G401.6 (cell line): ENCODE results near the gene C1QTNF2.
"Not testable (repeated sequence)": the region's sequence is repeated elsewhere in the genome, so short reads cannot be mapped to it uniquely, and the experiment has no call there.

Experiments used
- FAIRE-seq: peaks from 2 replicates; lab custom pipeline; 2012; peaks lifted over from hg19 to GRCh38; lab: Jason Lieb, UNC

The C1QTNF2 gene

GRCh38 chr5:160341309-160341870 lies 29.0 kb downstream of the C1QTNF2 start:
- FAIRE-seq = no peak

DNA sequence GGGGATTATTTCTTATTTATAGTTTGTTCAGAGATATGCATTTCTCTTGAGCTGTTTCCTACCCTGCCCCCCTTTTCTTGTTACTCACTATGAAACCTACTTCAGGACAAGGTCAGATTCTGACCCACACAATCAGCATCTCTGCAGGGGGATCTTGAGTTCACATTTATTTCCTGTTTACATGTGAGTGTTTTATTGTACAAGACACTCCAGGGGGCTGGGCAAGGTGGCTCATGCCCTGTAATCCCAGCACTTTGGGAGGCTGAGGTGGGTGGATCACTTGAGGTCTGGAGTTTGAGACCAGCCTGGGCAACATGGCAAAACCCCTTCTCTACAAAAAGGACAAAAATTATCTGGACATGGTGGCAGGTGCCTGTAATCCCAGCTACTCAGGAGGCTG lies 29.9 kb downstream of the C1QTNF2 start:
- not testable (repeated sequence) for FAIRE-seq

DNA sequence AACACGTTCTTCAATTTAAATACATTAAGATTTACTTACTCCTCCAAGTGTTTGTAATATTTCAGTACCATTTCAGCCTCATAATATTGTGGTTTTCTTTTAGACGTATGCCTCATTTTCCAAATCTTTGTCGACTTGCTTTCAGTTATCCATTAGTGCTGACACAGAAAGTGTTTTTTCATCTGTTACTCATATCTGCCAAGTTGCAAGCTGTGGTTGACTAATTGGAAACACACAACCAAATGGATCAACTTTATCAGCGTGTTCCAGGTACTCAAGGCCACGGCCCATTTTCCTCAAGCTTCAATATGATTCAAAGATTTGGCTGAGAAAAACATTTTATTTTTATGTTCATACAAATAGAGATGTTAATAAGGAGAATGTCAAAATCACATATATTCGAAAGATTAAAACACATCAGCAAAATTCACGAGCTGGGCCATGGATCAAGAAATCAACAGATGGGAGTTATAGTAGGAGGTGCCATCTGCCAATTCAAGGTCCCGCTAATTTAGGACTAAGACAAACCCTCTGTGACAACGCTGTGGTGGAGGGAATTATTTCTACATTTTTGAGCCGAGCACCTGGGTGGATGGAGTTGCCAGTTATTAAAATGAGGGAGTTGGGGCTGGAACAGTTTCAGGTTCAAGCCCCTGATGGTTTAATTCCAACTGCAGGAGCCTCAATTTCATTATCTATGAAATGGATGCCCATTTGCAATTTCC lies 30.9 kb downstream of the C1QTNF2 start:
- FAIRE-seq = no peak

- FAIRE-seq = not testable (repeated sequence)
Measured at GRCh38 chr5:160334716-160335115, 35.7 kb downstream of the C1QTNF2 start.

- no peak for FAIRE-seq
Measured at GRCh38 chr5:160333721-160334120, 36.7 kb downstream of the C1QTNF2 start.

GRCh38 chr5:160330212-160330611 lies 40.2 kb downstream of the C1QTNF2 start:
- FAIRE-seq = no peak

- no peak for FAIRE-seq
Measured at GRCh38 chr5:160327818-160328217, 42.6 kb downstream of the C1QTNF2 start.

DNA sequence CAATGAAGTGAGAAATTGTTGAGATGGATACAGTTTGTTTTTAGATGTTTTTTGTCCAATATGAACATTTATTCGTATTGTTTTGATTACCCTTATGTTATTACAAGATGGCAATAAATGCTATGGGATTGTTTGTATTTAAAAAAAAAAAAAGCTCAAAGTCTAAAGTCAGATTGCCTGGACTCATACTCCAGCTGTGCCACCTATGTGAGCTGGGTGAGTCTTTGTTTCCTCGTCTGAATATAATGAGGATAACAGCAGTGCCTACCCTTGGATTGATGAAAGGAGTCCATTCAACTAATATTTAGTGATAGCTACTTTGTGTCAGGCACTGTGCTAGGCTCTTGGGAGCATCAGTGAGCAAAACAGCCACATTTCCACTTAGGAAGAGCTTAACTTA lies 43.4 kb downstream of the C1QTNF2 start:
- no peak for FAIRE-seq

GRCh38 chr5:160325716-160326115 lies 44.7 kb downstream of the C1QTNF2 start:
- FAIRE-seq = no peak

DNA sequence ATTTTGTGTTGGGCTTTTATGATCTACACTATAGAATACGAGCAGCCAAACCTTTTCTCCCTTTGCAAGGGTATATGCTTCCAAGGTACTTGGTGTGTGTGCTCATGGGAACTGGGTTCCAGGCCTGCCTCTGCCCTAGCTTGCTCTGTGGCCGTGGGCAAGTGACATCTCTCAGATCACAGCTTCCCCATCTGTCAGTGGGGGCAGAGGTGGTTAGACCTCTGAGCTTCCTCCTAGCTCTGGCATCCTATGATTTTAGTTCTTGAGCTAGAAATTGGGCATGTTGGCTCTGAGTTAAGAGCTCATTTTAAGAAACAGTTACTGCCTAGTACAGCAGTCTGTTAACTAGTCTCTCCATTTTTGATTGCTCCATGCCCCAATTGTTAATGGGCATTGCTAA lies 45.5 kb downstream of the C1QTNF2 start:
- FAIRE-seq = no peak

DNA sequence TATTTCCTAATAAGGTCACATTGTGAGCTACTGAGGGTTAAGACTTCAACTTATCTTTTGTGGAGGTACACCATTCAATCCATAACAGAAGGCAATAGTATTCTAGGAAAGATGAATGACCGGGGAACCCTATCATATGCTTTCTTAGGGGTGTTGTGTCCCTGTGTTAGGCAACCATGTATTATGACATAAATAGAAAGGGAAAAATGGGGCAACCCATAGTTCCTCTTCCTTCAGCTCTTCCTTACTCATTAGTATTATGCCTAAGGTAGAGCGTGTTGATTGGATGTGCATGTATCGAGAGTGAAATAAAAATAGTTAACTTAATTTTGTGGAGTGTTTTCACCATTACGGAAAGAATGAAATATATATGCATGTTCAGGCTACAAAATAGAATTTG lies 52.0 kb downstream of the C1QTNF2 start:
- FAIRE-seq = no peak

GRCh38 chr5:160317434-160317833 lies 53.0 kb downstream of the C1QTNF2 start:
- no peak for FAIRE-seq

GRCh38 chr5:160315968-160316367 lies 54.5 kb downstream of the C1QTNF2 start:
- no peak for FAIRE-seq

GRCh38 chr5:160312960-160313727 lies 57.3 kb downstream of the C1QTNF2 start:
- no peak for FAIRE-seq

- no peak for FAIRE-seq
Measured at GRCh38 chr5:160312134-160312959, 58.1 kb downstream of the C1QTNF2 start, which contains the start of gene CCNJL. Gene CCNJL (minus strand): TSS chr5:160312564. CDS start chr5:160311923, 641 bp downstream.

DNA sequence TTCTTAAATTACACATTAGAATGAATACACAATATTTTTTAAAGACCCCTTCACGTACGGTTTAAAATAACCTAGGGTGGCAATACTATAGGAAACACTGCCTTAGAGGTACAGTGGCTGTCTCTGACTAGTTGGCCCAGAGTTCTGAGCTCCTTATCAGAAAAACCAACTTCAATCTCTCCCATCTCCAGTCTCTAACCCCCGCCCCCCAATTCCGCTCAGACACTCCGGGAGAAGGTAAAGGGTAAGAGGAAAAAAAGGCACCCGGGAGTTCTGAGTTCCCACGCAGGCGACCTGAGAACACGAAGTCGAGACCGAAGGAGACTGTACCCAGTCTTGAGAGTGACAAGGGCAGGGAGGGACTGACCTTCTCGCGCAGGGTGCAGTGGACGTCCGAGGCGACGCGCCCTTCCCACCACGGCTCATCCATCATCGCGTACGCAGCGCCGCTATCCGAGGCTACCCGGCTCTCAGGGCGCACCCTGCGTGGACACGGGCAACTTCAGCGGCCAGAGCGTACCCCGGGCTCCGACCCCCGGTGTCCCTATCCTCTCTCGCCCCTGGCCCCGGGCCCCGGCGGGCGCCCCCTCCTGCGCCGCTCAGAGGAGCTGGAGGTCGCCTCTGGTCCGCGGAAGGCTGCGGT lies 58.8 kb downstream of the C1QTNF2 start:
- FAIRE-seq = no peak

GRCh38 chr5:160310552-160311295 lies 59.7 kb downstream of the C1QTNF2 start:
- no peak for FAIRE-seq

GRCh38 chr5:160310140-160310539 lies 60.3 kb downstream of the C1QTNF2 start:
- no peak for FAIRE-seq

- no peak for FAIRE-seq
Measured at GRCh38 chr5:160306696-160307095, 63.7 kb downstream of the C1QTNF2 start.

- FAIRE-seq = no peak
Measured at GRCh38 chr5:160305319-160305718, 65.1 kb downstream of the C1QTNF2 start.

- no peak for FAIRE-seq
Measured at GRCh38 chr5:160303690-160304089, 66.7 kb downstream of the C1QTNF2 start.
